Activated CD8-positive, alpha-beta T cell treated with anti-CD3 and anti-CD28 coated beads, Interleukin-2, amount 10 ng/mL, durations not matched to agents 7 days and 5 days (primary cell): ENCODE measurements around the gene NANS. TPM values are rescaled to one million over a fixed set of nuclear protein-coding genes. Genes with fewer than 3 reads are reported as not detected.
"Not testable (repeated sequence)": the region's sequence is repeated elsewhere in the genome, so short reads cannot be mapped to it uniquely, and the experiment has no call there.

Experiments
- ATAC-seq: fragments of 150-1000 bp; cut with Tn5 transposase; one replicate; pipeline ENCODE4 v1.10.0; 2021; ENCODE audit warnings: moderate library complexity
- CTCF ChIA-PET: fragments of 350-600 bp; sonication (Branson Sonifier 250); formaldehyde crosslinking; loops from one replicate; lab custom pipeline; 2021; ENCODE audit warnings: antibody characterized with exemption; lab: Charles Lee
- POLR2A ChIA-PET: fragments of 350-600 bp; sonication (Branson Sonifier 250); formaldehyde crosslinking; loops from one replicate; lab custom pipeline; 2021; ENCODE audit warnings: antibody characterized with exemption; lab: Charles Lee
- DNase-seq: peaks from one replicate; pipeline ENCODE4 v3.0.0-alpha.2; 2020
- H3K27ac Mint-ChIP-seq: one replicate; pipeline ENCODE4 v1.8.0; 2021; ENCODE audit warnings: mild to moderate bottlenecking, mixed read lengths
- H3K27me3 Mint-ChIP-seq: one replicate; pipeline ENCODE4 v1.8.0; 2021; ENCODE audit warnings: low read depth, mixed read lengths
- H3K36me3 Mint-ChIP-seq: one replicate; pipeline ENCODE4 v1.8.0; 2021; ENCODE audit warnings: low read depth, mixed read lengths
- H3K4me1 Mint-ChIP-seq: one replicate; pipeline ENCODE4 v1.8.0; 2021; ENCODE audit warnings: low read depth, mixed read lengths
- H3K4me3 Mint-ChIP-seq: one replicate; pipeline ENCODE4 v1.8.0; 2021; ENCODE audit warnings: mild to moderate bottlenecking, mixed read lengths
- H3K9me3 Mint-ChIP-seq: one replicate; pipeline ENCODE4 v1.8.0; 2022; ENCODE audit warnings: mixed read lengths; ENCODE audit not compliant: insufficient read depth
- total RNA-seq, 2 experiments: library from RNA; stranded (reverse); gene quantifications; one replicate each; pipeline ENCODE4 v1.2.3, GENCODE V29; 2021

Gene NANS
- total RNA-seq, 2 experiments from 2014 or later = 45.5 to 46.6 TPM

- H3K4me1 Mint-ChIP-seq = peaks cover 48% of the 10 kb centered on the region
- CTCF ChIA-PET = interaction anchor here (0.6 to 2.7 kb wide), 26 partner anchors 9 to 195 kb away, joined by 3 to 50 read pairs (median 6); partner anchors contain the start of genes CORO2A, NANS and TBC1D2
Measured at GRCh38 chr9:98117984-98118639, 61.6 kb downstream of the NANS start.

GRCh38 chr9:98118640-98119601 is 62.4 kb downstream of the NANS start, which contains the start of gene TRIM14:
Gene TRIM14, minus strand, starts transcription at chr9:98119222. Its CDS starts 34 bp downstream, at chr9:98119188.
- ChIA-PET CTCF (interaction anchor here (0.6 to 2.7 kb wide), 27 partner anchors 9 to 217 kb away, joined by 3 to 50 read pairs (median 5); partner anchors contain the start of genes CORO2A, NANS and TBC1D2), POLR2A (interaction anchor here (0.6 to 2.8 kb wide), 23 partner anchors 10 to 212 kb away, joined by 3 to 49 read pairs (median 3); partner anchors contain the start of genes NANS, TBC1D2 and TRMO)
- Mint-ChIP-seq H3K27me3 (no peaks in the 10 kb centered on the region), H3K36me3 (peaks cover 37% of the 10 kb centered on the region), H3K4me1 (peaks cover 44% of the 10 kb centered on the region), H3K27ac (peak within 1 kb of the TSS; percentile 92), H3K9me3 (no peaks in the 10 kb centered on the region), H3K4me3 (peak within 1 kb of the TSS; percentile 83)
- ATAC-seq = peak; percentile 82
- peak; percentile 75 for DNase-seq

More at GRCh38 chr9:98117984-98118639, 61.6 kb downstream of the NANS start:
- peak overlapping the region; percentile 83 for H3K4me3 Mint-ChIP-seq
- POLR2A ChIA-PET = interaction anchor here (0.6 to 2.8 kb wide), 17 partner anchors 9 to 196 kb away, joined by 3 to 49 read pairs (median 4); partner anchors contain the start of genes NANS, TBC1D2 and TRMO
- peak; percentile 75 for ATAC-seq
- H3K27ac Mint-ChIP-seq = peak overlapping the region; percentile 92
- H3K36me3 Mint-ChIP-seq = peaks cover 43% of the 10 kb centered on the region
- peak; percentile 77 for DNase-seq
- no peaks in the 10 kb centered on the region for H3K27me3 Mint-ChIP-seq
- H3K9me3 Mint-ChIP-seq = no peaks in the 10 kb centered on the region

DNA sequence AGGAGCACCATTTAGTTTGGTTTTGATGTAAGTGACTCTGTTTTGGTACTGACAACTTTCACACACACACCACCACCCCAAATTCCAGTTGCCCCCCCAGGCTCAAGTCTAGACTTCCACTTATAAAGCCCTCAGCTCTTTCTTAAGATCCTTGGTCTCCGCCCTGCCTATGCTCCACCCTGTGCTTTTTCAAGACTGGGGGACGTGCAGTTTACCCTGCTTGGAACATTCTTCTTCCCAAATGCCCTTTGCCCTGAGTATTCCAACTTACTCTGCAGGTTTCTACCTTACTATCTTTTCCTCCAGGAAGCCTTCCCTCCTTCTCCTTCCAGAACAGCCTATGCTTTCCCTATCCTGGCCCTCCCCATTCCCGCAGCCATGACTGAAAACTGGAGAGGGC is 63.9 kb downstream of the NANS start:
- ChIA-PET POLR2A (interaction anchor here (0.6 to 3.3 kb wide), 5 partner anchors 12 to 136 kb away, joined by 3 to 17 read pairs (median 3); partner anchors contain the start of gene TBC1D2), CTCF (interaction anchor here (0.7 to 3.5 kb wide), 6 partner anchors 9 to 140 kb away, joined by 3 to 11 read pairs (median 4); no protein-coding TSS in a partner anchor)
- peak overlapping the region; percentile 83 for H3K27ac Mint-ChIP-seq
- H3K27me3 Mint-ChIP-seq = no peaks in the 10 kb centered on the region
- H3K4me3 Mint-ChIP-seq = peak overlapping the region; percentile 83
- DNase-seq (no peak), ATAC-seq (no peak)
- peaks cover 42% of the 10 kb centered on the region for H3K4me1 Mint-ChIP-seq
- no peaks in the 10 kb centered on the region for H3K9me3 Mint-ChIP-seq
- H3K36me3 Mint-ChIP-seq = peaks cover 32% of the 10 kb centered on the region

GRCh38 chr9:98121058-98121457 is 64.5 kb downstream of the NANS start:
- H3K4me3 Mint-ChIP-seq = peak overlapping the region; percentile 83
- no peak for DNase-seq
- no peak overlapping the region for H3K27ac Mint-ChIP-seq
- H3K36me3 Mint-ChIP-seq = peaks cover 30% of the 10 kb centered on the region
- ATAC-seq = no peak
- ChIA-PET POLR2A (interaction anchor here (1.2 to 3.3 kb wide), 3 partner anchors 19 to 135 kb away, joined by 3 to 17 read pairs (median 11); partner anchors contain the start of gene TBC1D2), CTCF (interaction anchor here (0.7 to 3.5 kb wide), 8 partner anchors 8 to 139 kb away, joined by 3 to 11 read pairs (median 4); partner anchors contain the start of gene CORO2A)
- no peaks in the 10 kb centered on the region for H3K9me3 Mint-ChIP-seq
- H3K27me3 Mint-ChIP-seq = no peaks in the 10 kb centered on the region
- peaks cover 40% of the 10 kb centered on the region for H3K4me1 Mint-ChIP-seq

DNA sequence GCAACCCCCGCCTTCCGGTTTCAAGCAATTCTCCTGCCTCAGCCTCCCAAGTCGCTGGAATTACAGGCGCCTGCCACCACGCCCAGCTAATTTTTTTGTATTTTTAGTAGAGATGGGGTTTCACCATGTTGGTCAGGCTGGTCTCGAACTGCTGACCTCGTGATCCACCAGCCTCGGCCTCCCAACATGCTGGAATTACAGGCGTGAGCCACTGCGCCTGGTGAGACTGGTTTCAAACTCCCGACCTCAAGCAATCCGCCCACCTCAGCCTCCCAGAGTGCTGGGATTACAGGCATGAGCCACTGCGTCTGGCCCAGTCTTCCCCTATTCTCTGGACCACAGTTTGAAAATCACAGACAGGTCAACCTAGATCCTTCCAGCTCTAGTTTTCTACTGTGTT is 67.6 kb downstream of the NANS start:
- H3K9me3 Mint-ChIP-seq, DNase-seq: not testable (repeated sequence)
- peaks cover 27% of the 10 kb centered on the region for H3K4me1 Mint-ChIP-seq

DNA sequence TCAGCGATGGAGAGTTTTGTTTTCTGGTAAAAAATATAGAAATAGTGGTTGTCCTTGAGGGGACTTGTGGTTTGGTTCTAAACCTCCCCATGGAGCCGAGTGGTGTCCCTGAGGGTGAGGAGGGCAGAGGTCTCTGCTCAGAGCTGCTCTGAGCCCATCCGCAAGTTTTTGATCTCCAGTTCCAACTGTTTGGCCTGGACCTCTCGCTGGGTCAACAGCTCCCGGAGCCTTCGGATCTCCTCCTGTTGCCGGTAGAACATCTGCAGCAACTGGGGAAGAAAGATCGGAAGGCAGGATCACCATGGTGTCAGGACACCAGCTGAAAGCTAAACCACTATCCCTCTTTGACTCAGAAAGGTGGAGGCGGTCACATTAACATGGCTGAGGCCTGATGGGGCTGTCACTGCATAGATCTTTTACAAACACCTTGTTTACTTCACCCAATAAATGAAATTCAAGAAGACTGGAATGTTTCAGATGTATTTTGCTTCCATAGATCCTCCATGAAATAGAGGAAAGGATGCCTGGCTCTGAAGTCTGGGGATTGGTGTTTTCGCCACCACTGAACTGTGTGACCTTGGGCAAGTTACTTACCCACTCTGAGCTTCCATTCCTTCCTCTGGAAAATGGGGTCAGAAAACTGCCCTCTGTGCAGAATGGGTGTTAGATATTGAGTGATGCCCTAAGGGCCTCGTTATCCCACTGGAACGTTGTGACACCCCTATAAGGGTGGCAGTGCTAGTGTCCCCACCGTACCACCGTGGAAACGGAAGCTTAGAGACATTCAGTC is 68.3 kb downstream of the NANS start:
- ChIA-PET CTCF (interaction anchor here (1.4 kb wide), 1 partner anchor 80 kb away, joined by 4 read pairs; no protein-coding TSS in a partner anchor), POLR2A (no interaction called here)
- H3K36me3 Mint-ChIP-seq = peaks cover 18% of the 10 kb centered on the region
- peaks cover 28% of the 10 kb centered on the region for H3K4me1 Mint-ChIP-seq
- no peak overlapping the region for H3K27ac Mint-ChIP-seq
- H3K27me3 Mint-ChIP-seq = no peaks in the 10 kb centered on the region
- no peaks in the 10 kb centered on the region for H3K9me3 Mint-ChIP-seq
- H3K4me3 Mint-ChIP-seq = no peak overlapping the region
- DNase-seq (no peak), ATAC-seq (no peak)

More for the DNA sequence above, 67.6 kb downstream of the NANS start:
- peaks cover 14% of the 10 kb centered on the region for H3K36me3 Mint-ChIP-seq
- H3K4me3 Mint-ChIP-seq, H3K27me3 Mint-ChIP-seq, H3K27ac Mint-ChIP-seq, POLR2A ChIA-PET, ATAC-seq: not testable (repeated sequence)
- CTCF ChIA-PET = interaction anchor here (1.4 to 1.8 kb wide), 2 partner anchors 50 to 81 kb away, joined by 4 to 5 read pairs; no protein-coding TSS in a partner anchor

- Mint-ChIP-seq H3K36me3 (peaks cover 14% of the 10 kb centered on the region), H3K27ac (peak overlapping the region; percentile 70), H3K9me3 (no peaks in the 10 kb centered on the region), H3K27me3 (no peaks in the 10 kb centered on the region), H3K4me1 (peaks cover 11% of the 10 kb centered on the region), H3K4me3 (no peak overlapping the region)
- POLR2A ChIA-PET = no interaction called here
- ATAC-seq (no peak), DNase-seq (no peak)
- CTCF ChIA-PET = interaction anchor here (3.2 kb wide), 1 partner anchor 9 kb away, joined by 15 read pairs; the partner anchor contains the start of gene TRIM14
Measured at GRCh38 chr9:98127226-98127625, 70.7 kb downstream of the NANS start.

DNA sequence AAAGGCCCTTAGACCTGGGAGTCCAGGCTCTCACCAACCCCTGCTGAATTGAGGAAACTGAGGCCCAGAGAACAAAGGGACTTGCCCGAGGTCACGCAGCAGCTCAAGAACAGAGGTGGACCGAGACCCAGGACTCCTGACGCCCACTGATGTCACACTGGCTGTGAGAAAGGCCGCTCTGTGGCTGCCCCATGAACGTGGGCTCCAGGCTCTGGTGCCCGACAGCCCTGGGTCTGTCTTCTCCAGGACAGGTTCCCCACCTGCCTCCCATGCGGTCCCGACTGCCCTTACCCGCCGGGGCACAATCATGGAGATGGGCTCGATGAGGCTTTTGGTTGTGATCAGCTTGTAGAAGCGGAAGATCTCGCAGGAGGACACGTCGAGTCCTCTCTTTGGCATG is 71.8 kb downstream of the NANS start:
- Mint-ChIP-seq H3K36me3 (peaks cover 14% of the 10 kb centered on the region), H3K9me3 (no peaks in the 10 kb centered on the region), H3K27ac (no peak overlapping the region), H3K27me3 (no peaks in the 10 kb centered on the region), H3K4me3 (no peak overlapping the region), H3K4me1 (peaks cover 11% of the 10 kb centered on the region)
- ChIA-PET POLR2A (interaction anchor here (1.0 kb wide), 1 partner anchor 32 kb away, joined by 3 read pairs; no protein-coding TSS in a partner anchor), CTCF (interaction anchor here (3.2 kb wide), 1 partner anchor 10 kb away, joined by 15 read pairs; the partner anchor contains the start of gene TRIM14)
- ATAC-seq = no peak
- DNase-seq = no peak

GRCh38 chr9:98129451-98129881 is 72.9 kb downstream of the NANS start:
- POLR2A ChIA-PET = interaction anchor here (0.6 to 1.4 kb wide), 2 partner anchors 11 to 22 kb away, joined by 3 read pairs; partner anchors contain the start of gene TRIM14
- DNase-seq = no peak

GRCh38 chr9:98130060-98130459 is 73.5 kb downstream of the NANS start:
- peak overlapping the region; percentile 43 for H3K27ac Mint-ChIP-seq
- not testable (repeated sequence) for ATAC-seq, H3K4me3 Mint-ChIP-seq, H3K9me3 Mint-ChIP-seq, DNase-seq, H3K27me3 Mint-ChIP-seq
- H3K4me1 Mint-ChIP-seq = peaks cover 18% of the 10 kb centered on the region
- ChIA-PET CTCF (interaction anchor here (3.2 kb wide), 1 partner anchor 11 kb away, joined by 15 read pairs; the partner anchor contains the start of gene TRIM14), POLR2A (interaction anchor here (0.6 to 1.4 kb wide), 2 partner anchors 11 to 22 kb away, joined by 3 read pairs; partner anchors contain the start of gene TRIM14)
- peaks cover 13% of the 10 kb centered on the region for H3K36me3 Mint-ChIP-seq

More at GRCh38 chr9:98129451-98129881, 72.9 kb downstream of the NANS start:
- H3K36me3 Mint-ChIP-seq = peaks cover 14% of the 10 kb centered on the region
- CTCF ChIA-PET = interaction anchor here (1.0 to 3.2 kb wide), 2 partner anchors 9 to 11 kb away, joined by 3 to 15 read pairs; partner anchors contain the start of gene TRIM14
- peaks cover 13% of the 10 kb centered on the region for H3K4me1 Mint-ChIP-seq
- H3K27me3 Mint-ChIP-seq = no peaks in the 10 kb centered on the region
- H3K27ac Mint-ChIP-seq = peak overlapping the region; percentile 74
- H3K9me3 Mint-ChIP-seq = no peaks in the 10 kb centered on the region
- no peak overlapping the region for H3K4me3 Mint-ChIP-seq
- ATAC-seq = peak; percentile 45
